Nephron (organoid): ENCODE data around the gene BCAR3.

Experiments used
- H3K27ac Mint-ChIP-seq, 3 experiments: 2 replicates each; pipeline ENCODE4 v1.8.0; 2020; ENCODE audit warnings: mixed read lengths in 3 of 3, mild to moderate bottlenecking in 2 of 3, moderate library complexity in 1 of 3
- H3K27me3 Mint-ChIP-seq: 2 replicates; pipeline ENCODE4 v1.8.0; 2021; ENCODE audit warnings: low read depth, mild to moderate bottlenecking, moderate library complexity, mixed read lengths
- H3K36me3 Mint-ChIP-seq: 2 replicates; pipeline ENCODE4 v1.8.0; 2020; ENCODE audit warnings: low read depth, mixed read lengths
- H3K4me1 Mint-ChIP-seq: 2 replicates; pipeline ENCODE4 v1.8.0; 2020; ENCODE audit warnings: mixed read lengths
- H3K4me3 Mint-ChIP-seq, 3 experiments: 2 replicates each; pipeline ENCODE4 v1.8.0; 2020; ENCODE audit warnings: mild to moderate bottlenecking in 3 of 3, mixed read lengths in 3 of 3, moderate library complexity in 2 of 3
- H3K9me3 Mint-ChIP-seq: 2 replicates; pipeline ENCODE4 v1.8.0; 2020; ENCODE audit warnings: mixed read lengths
- TF ChIP-seq, protein P1 (sequence below), 3 experiments: fragments of 200-600 bp; sonication (generic); IDR thresholded peaks; one replicate each; pipeline ENCODE4 v1.5.0; 2021; ENCODE audit warnings: antibody characterized with exemption in 3 of 3; ENCODE audit not compliant: unreplicated experiment in 3 of 3

Gene BCAR3

GRCh38 chr1:93723733-93724270, 42.2 kb upstream of the BCAR3 start:
- no peaks in the 10 kb centered on the region for H3K9me3 Mint-ChIP-seq
- TF ChIP-seq, protein P1, sequence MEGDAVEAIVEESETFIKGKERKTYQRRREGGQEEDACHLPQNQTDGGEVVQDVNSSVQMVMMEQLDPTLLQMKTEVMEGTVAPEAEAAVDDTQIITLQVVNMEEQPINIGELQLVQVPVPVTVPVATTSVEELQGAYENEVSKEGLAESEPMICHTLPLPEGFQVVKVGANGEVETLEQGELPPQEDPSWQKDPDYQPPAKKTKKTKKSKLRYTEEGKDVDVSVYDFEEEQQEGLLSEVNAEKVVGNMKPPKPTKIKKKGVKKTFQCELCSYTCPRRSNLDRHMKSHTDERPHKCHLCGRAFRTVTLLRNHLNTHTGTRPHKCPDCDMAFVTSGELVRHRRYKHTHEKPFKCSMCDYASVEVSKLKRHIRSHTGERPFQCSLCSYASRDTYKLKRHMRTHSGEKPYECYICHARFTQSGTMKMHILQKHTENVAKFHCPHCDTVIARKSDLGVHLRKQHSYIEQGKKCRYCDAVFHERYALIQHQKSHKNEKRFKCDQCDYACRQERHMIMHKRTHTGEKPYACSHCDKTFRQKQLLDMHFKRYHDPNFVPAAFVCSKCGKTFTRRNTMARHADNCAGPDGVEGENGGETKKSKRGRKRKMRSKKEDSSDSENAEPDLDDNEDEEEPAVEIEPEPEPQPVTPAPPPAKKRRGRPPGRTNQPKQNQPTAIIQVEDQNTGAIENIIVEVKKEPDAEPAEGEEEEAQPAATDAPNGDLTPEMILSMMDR (IDR thresholded peaks at IDR 0.05; ENCODE audit: unreplicated experiment in 3 of 3), result no peak
- peaks cover 24% of the 10 kb centered on the region for H3K4me1 Mint-ChIP-seq
- no peaks in the 10 kb centered on the region for H3K36me3 Mint-ChIP-seq
- peak overlapping the region in 2 of 3 experiments; percentile 26 to 96 for H3K27ac Mint-ChIP-seq
- H3K4me3 Mint-ChIP-seq, result no peak overlapping the region
- H3K27me3 Mint-ChIP-seq, result peaks cover 15% of the 10 kb centered on the region

- Mint-ChIP-seq H3K27ac (peak overlapping the region; percentile 49 to 96 (median 81)), H3K9me3 (no peaks in the 10 kb centered on the region), H3K4me3 (no peak overlapping the region), H3K36me3 (no peaks in the 10 kb centered on the region), H3K27me3 (peaks cover 8% of the 10 kb centered on the region), H3K4me1 (peaks cover 24% of the 10 kb centered on the region)
- TF ChIP-seq, protein P1 (IDR thresholded peaks at IDR 0.05; ENCODE audit: unreplicated experiment in 3 of 3), result no peak
These were observed 41.5 kb upstream of the BCAR3 start for GRCh38 chr1:93723110-93723509.

DNA sequence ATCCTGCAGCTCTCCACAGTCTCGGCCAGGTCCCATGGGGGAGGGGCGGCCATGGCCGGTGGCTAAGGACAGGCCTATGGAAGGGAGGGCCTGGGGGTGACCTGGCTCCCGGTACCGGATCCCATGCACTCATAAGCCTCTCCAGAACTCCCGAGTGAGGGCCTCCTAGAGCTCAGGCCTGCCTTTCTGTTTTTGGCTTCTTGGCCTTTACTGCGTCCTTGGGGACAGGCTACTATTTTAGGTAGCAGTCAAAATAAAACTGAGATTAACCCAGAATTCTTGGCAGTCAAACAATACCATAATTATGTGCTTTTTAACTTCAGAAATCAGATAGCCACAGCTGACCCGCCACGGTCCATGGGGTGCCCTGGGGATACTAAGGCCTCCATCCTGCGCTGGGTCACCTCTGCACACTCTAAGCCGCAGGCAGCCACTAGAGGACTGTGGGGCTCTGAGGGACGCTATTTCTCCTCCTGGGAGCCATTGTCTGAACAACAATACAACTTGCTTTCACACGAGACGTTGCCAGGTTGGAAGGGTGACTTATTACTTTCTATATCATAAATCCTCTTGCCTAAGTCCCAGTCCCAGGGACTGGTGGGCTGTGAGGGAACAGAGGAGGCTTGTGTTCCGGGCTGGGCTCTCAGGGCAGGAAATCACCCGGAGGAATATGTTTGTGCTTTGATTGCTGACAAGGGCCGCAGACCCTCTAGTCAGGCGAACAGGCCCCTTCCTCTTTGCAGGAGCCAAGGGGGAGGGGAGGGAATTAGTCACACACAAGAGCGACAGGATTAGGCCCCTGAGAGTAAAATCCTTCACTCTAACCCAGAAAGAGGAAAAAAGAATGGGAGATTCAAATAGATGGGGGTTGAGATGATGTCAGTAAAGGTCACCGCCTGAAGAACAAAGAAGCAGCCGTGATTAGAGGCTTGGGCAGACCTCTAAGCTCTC, 40.7 kb upstream of the BCAR3 start:
- Mint-ChIP-seq H3K4me3 (peak overlapping the region in 1 of 3 experiments; percentile 48), H3K27ac (peak overlapping the region; percentile 49 to 96 (median 81)), H3K9me3 (no peaks in the 10 kb centered on the region), H3K4me1 (peaks cover 24% of the 10 kb centered on the region), H3K36me3 (no peaks in the 10 kb centered on the region), H3K27me3 (peaks cover 5% of the 10 kb centered on the region)
- TF ChIP-seq, protein P1 (IDR thresholded peaks at IDR 0.05; ENCODE audit: unreplicated experiment in 3 of 3), result no peak

DNA sequence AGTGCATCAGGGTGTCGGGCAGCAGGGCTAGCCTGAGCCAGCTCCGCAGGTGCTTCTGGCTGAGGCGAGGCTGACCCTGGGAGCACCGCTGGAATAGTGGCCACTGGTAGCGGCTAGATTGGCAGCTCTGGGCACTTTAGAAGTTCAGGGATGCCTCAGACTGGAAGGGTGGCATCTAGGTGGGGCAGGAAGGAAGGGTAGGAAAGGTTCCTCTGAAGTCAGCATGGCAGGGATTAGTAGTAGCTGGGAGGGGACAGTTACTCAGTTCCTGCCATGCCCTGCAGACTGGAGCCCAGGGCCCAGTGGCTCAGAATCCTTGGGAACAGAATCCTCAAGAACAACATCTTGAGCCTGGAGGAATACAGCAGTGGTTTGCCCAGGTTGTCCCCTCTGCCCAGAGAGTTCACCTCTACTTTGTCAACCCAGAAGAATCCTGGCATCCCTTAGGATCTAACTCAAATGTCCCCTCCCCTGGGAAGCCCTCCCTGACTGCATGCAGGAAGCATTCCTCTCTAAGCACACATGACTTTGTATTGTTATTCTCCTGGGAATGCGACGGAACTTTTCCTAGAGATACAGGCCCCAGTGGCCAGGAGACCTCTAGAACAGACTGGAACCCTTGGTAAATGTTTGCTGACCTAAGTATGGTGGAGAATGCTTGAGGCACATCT, 39.5 kb upstream of the BCAR3 start:
- peaks cover 24% of the 10 kb centered on the region for H3K4me1 Mint-ChIP-seq
- peak overlapping the region in 1 of 3 experiments; percentile 11 for H3K27ac Mint-ChIP-seq
- TF ChIP-seq, protein P1 (IDR thresholded peaks at IDR 0.05; ENCODE audit: unreplicated experiment in 3 of 3), result no peak
- H3K9me3 Mint-ChIP-seq, result no peaks in the 10 kb centered on the region
- H3K4me3 Mint-ChIP-seq, result no peak overlapping the region
- H3K36me3 Mint-ChIP-seq, result no peaks in the 10 kb centered on the region
- H3K27me3 Mint-ChIP-seq, result peaks cover 5% of the 10 kb centered on the region

DNA sequence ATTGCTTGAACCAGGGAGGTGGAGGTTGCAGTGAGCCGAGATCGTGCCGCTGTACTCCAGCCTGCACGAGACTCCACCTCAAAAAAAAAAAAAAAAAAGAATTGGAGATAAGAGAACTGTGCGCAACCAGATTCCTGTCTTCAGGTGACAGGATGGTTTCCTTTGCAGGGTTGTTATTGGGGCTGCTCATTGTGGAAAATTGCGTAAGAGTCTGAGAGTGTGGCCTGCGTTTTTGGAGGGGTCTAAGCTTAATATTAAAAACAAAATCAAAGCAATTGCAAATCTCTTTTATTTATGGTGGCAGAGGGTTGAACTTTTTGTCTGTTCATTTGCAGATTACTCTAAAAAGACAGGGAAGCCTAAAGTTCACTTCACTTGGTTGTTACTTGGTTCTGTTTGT, 36.0 kb upstream of the BCAR3 start:
- Mint-ChIP-seq H3K4me1 (peaks cover 6% of the 10 kb centered on the region), H3K4me3 (no peak overlapping the region), H3K27me3 (peaks cover 5% of the 10 kb centered on the region), H3K27ac (no peak overlapping the region), H3K36me3 (no peaks in the 10 kb centered on the region), H3K9me3 (no peaks in the 10 kb centered on the region)
- TF ChIP-seq, protein P1 (IDR thresholded peaks at IDR 0.05; ENCODE audit: unreplicated experiment in 3 of 3), result no peak
